ENCODE data around the gene PRPH.
"Not testable (repeated sequence)": the region's sequence is repeated elsewhere in the genome, so short reads cannot be mapped to it uniquely, and the experiment has no call there.

The PRPH gene

GRCh38 chr12:49255857-49256637 is 38.9 kb upstream of the PRPH start:
- Histone ChIP-seq H3K27ac (ENCODE audit: low read length) (no peak overlapping the region), H3K4me1 (ENCODE audit: low read length) (no peaks in the 10 kb centered on the region), H4K20me1 (ENCODE audit: insufficient read depth, low read length) (no peaks in the 10 kb centered on the region), H3K4me3 (ENCODE audit: low read length) (no peak overlapping the region), H3K9me3 (replicated peaks; ENCODE audit: insufficient read depth, low read length) (no peaks in the 10 kb centered on the region), H3K79me2 (ENCODE audit: low read length) (no peaks in the 10 kb centered on the region), H2AFZ (ENCODE audit: low read length) (no peak overlapping the region), H3K9ac (ENCODE audit: low read length) (no peak overlapping the region), H3F3A (ENCODE audit: insufficient read depth, low read length) (no peaks in the 10 kb centered on the region), H3K9me2 (replicated peaks; ENCODE audit: insufficient read depth, low read length) (no peaks in the 10 kb centered on the region), H3K4me2 (ENCODE audit: low read depth, low read length) (no peak overlapping the region), H3K36me3 (replicated peaks; ENCODE audit: insufficient read depth, low read length) (no peaks in the 10 kb centered on the region), H3K27me3 (replicated peaks; ENCODE audit: insufficient read depth, low read length) (no peaks in the 10 kb centered on the region)
- TF ChIP-seq EZH2 (optimal IDR thresholded peaks at IDR 0.05; ENCODE audit: low read depth, low read length) (no peak), EZH2phosphoT487 (IDR thresholded peaks at IDR 0.05; ENCODE audit: low read length) (no peak), CTCF (IDR thresholded peaks at IDR 0.05; ENCODE audit: low read length) (no peak)
- DNase-seq: no peak

DNA sequence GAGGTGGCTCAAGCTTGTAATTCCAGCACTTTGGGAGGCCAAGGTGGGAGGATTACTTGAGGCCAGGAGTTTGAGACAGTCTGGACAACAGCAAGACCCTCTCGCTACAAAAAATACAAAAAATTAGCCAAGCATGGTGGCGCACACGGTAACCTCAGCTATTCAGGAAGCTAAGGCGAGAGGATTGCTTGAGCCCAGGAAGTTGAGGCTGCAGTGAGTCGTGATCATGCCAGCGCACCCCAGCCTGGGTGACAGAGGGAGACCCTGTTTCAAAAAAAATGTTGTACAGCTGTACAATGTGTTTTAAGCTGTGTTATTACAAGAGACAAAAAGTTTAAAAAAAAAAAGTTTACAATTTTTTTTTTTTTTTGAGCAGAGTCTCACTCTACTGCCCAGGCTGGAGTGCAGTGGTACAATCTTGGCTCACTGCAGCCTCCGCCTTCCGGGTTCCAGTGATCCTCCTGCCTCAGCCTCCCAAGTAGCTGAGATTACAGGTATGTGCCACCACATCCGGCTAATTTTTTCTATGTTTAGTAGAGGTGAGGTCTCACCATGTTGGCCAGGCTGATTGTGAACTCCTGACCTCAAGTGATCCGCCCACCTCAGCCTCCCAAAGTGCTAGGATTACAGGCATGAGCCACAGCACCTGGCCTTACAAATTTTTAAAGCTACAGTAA is 37.3 kb upstream of the PRPH start:
- not testable (repeated sequence) for H3K27ac ChIP-seq (ENCODE audit: low read length); DNase-seq; H3K36me3 ChIP-seq (replicated peaks; ENCODE audit: insufficient read depth, low read length)

GRCh38 chr12:49259452-49259851 is 35.5 kb upstream of the PRPH start:
- Histone ChIP-seq H3K4me1 (ENCODE audit: low read length) (peaks cover 7% of the 10 kb centered on the region), H3K9me2 (replicated peaks; ENCODE audit: insufficient read depth, low read length) (no peaks in the 10 kb centered on the region), H3K27ac (ENCODE audit: low read length) (no peak overlapping the region), H3K27me3 (replicated peaks; ENCODE audit: insufficient read depth, low read length) (no peaks in the 10 kb centered on the region), H3K79me2 (ENCODE audit: low read length) (peaks cover 7% of the 10 kb centered on the region; the same call in 1 of the 2 replicates), H3F3A (ENCODE audit: insufficient read depth, low read length) (peaks cover 3% of the 10 kb centered on the region; the same call in 1 of the 2 replicates), H3K4me2 (ENCODE audit: low read depth, low read length) (no peak overlapping the region), H3K9me3 (replicated peaks; ENCODE audit: insufficient read depth, low read length) (no peaks in the 10 kb centered on the region), H3K4me3 (ENCODE audit: low read length) (no peak overlapping the region), H2AFZ (ENCODE audit: low read length) (no peak overlapping the region), H3K9ac (ENCODE audit: low read length) (no peak overlapping the region), H4K20me1 (ENCODE audit: insufficient read depth, low read length) (no peaks in the 10 kb centered on the region), H3K36me3 (replicated peaks; ENCODE audit: insufficient read depth, low read length) (no peaks in the 10 kb centered on the region)
- TF ChIP-seq EZH2 (optimal IDR thresholded peaks at IDR 0.05; ENCODE audit: low read depth, low read length) (no peak), CTCF (IDR thresholded peaks at IDR 0.05; ENCODE audit: low read length) (no peak), EZH2phosphoT487 (IDR thresholded peaks at IDR 0.05; ENCODE audit: low read length) (no peak)
- DNase-seq: no peak

More for the DNA sequence above, 37.3 kb upstream of the PRPH start:
- not testable (repeated sequence) for H3K4me2 ChIP-seq (ENCODE audit: low read depth, low read length); H3K4me3 ChIP-seq (ENCODE audit: low read length); H3K27me3 ChIP-seq (replicated peaks; ENCODE audit: insufficient read depth, low read length); H3K9me3 ChIP-seq (replicated peaks; ENCODE audit: insufficient read depth, low read length); H3K9ac ChIP-seq (ENCODE audit: low read length); H2AFZ ChIP-seq (ENCODE audit: low read length); H3F3A ChIP-seq (ENCODE audit: insufficient read depth, low read length); H4K20me1 ChIP-seq (ENCODE audit: insufficient read depth, low read length); H3K79me2 ChIP-seq (ENCODE audit: low read length); H3K9me2 ChIP-seq (replicated peaks; ENCODE audit: insufficient read depth, low read length); H3K4me1 ChIP-seq (ENCODE audit: low read length)

DNA sequence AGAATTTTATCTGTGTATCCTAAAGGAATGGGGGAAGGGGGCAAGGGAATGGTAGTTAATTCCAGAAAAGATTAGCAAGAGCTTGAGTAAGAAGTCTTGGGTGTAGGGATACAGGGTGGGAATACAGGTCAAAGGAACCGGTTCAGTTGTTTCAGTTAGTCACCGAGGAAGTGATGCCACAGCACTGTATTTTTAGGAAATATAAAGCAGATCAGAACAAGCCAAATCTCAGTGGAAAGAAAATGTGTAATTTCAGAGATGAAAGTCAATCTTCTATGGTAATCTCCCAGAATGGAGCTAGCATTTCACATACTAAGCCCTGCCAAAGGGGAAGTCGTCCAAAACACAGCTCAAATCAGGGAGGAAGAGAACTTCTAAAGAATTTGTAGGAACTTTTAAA is 34.8 kb upstream of the PRPH start:
- H3K9me2 ChIP-seq (replicated peaks; ENCODE audit: insufficient read depth, low read length): no peaks in the 10 kb centered on the region
- DNase-seq: no peak
- H3K36me3 ChIP-seq (replicated peaks; ENCODE audit: insufficient read depth, low read length): no peaks in the 10 kb centered on the region
- H4K20me1 ChIP-seq (ENCODE audit: insufficient read depth, low read length): no peaks in the 10 kb centered on the region
- peaks cover 6% of the 10 kb centered on the region for H3F3A ChIP-seq (ENCODE audit: insufficient read depth, low read length)
- peaks cover 7% of the 10 kb centered on the region for H3K4me1 ChIP-seq (ENCODE audit: low read length)
- no peak overlapping the region for H3K4me2 ChIP-seq (ENCODE audit: low read depth, low read length)
- no peaks in the 10 kb centered on the region for H3K9me3 ChIP-seq (replicated peaks; ENCODE audit: insufficient read depth, low read length)
- no peak overlapping the region for H3K4me3 ChIP-seq (ENCODE audit: low read length)
- TF ChIP-seq EZH2 (optimal IDR thresholded peaks at IDR 0.05; ENCODE audit: low read depth, low read length) (no peak), EZH2phosphoT487 (IDR thresholded peaks at IDR 0.05; ENCODE audit: low read length) (no peak), CTCF (IDR thresholded peaks at IDR 0.05; ENCODE audit: low read length) (no peak)
- H3K27me3 ChIP-seq (replicated peaks; ENCODE audit: insufficient read depth, low read length): no peaks in the 10 kb centered on the region
- peaks cover 10% of the 10 kb centered on the region for H3K79me2 ChIP-seq (ENCODE audit: low read length)
- H3K9ac ChIP-seq (ENCODE audit: low read length): no peak overlapping the region
- no peak overlapping the region for H3K27ac ChIP-seq (ENCODE audit: low read length)
- H2AFZ ChIP-seq (ENCODE audit: low read length): no peak overlapping the region

Measured in MM.1S (cell line).